NCI-H2196 treated with DMSO at 0.1 percent for 48 hours (cell line): ENCODE measurements around the gene SPIRE2.
A peak's percentile ranks its signal among the peaks of the same experiment; 100 is the strongest.
"Not testable (repeated sequence)": the region's sequence is repeated elsewhere in the genome, so short reads cannot be mapped to it uniquely, and the experiment has no call there.

ENCODE experiments used
- DNase-seq: peaks from one replicate; lab custom pipeline; 2025; ENCODE audit not compliant: unreplicated experiment; lab: John Stamatoyannopoulos, UW

Gene SPIRE2

GRCh38 chr16:89806589-89807193 is 21.6 kb upstream of the SPIRE2 start:
- DNase-seq, result not testable (repeated sequence)

- DNase-seq, result no peak
Measured at GRCh38 chr16:89808475-89808874, 19.8 kb upstream of the SPIRE2 start.

GRCh38 chr16:89811321-89811720 is 17.0 kb upstream of the SPIRE2 start:
- DNase-seq, result peak; percentile 3

- no peak for DNase-seq
Measured at GRCh38 chr16:89815639-89816348, 12.5 kb upstream of the SPIRE2 start.

- not testable (repeated sequence) for DNase-seq
Measured at GRCh38 chr16:89818851-89819403, 9.3 kb upstream of the SPIRE2 start.

- DNase-seq, result not testable (repeated sequence)
Measured at GRCh38 chr16:89819448-89819847, 8.8 kb upstream of the SPIRE2 start.

GRCh38 chr16:89821438-89822187 is 6.7 kb upstream of the SPIRE2 start:
- no peak for DNase-seq

GRCh38 chr16:89822188-89823086 is 5.8 kb upstream of the SPIRE2 start:
- DNase-seq, result no peak

- DNase-seq, result no peak
Measured at GRCh38 chr16:89823087-89823823, 5.0 kb upstream of the SPIRE2 start.

- not testable (repeated sequence) for DNase-seq
Measured at GRCh38 chr16:89823824-89824148, 4.5 kb upstream of the SPIRE2 start.

- DNase-seq, result no peak
Measured at GRCh38 chr16:89826531-89827382, 1.5 kb upstream of the SPIRE2 start.

GRCh38 chr16:89827383-89828198 is 684 bp upstream of the SPIRE2 start:
- no peak for DNase-seq

GRCh38 chr16:89828870-89829629 is 775 bp downstream of the SPIRE2 start:
- DNase-seq, result no peak

- no peak for DNase-seq
Measured at GRCh38 chr16:89829630-89830437, 1.6 kb downstream of the SPIRE2 start.

- no peak for DNase-seq
Measured at GRCh38 chr16:89831810-89832328, 3.6 kb downstream of the SPIRE2 start.

- DNase-seq, result not testable (repeated sequence)
Measured at GRCh38 chr16:89833664-89834363, 5.5 kb downstream of the SPIRE2 start.
